Measurements from ENCODE around the gene MSL1.

Gene MSL1

GRCh38 chr17:40173778-40174135 lies 52.0 kb downstream of the MSL1 start:
- TF ChIP-seq EZH2phosphoT487 (IDR thresholded peaks at IDR 0.05; ENCODE audit: borderline replicate concordance, low read length): no peak
- no peak for TF ChIP-seq CTCF (IDR thresholded peaks at IDR 0.05; ENCODE audit: low read depth, low read length, poor library complexity, severe bottlenecking)
- Histone ChIP-seq H4K20me1 (ENCODE audit: control insufficient read depth, insufficient read depth, low read depth, low read length) (no peaks in the 10 kb centered on the region), H3K4me1 (ENCODE audit: control insufficient read depth, low read length) (peaks cover 14% of the 10 kb centered on the region), H3K4me2 (ENCODE audit: low read length) (no peak overlapping the region), H3K36me3 (ENCODE audit: control insufficient read depth, low read length) (peaks cover 50% of the 10 kb centered on the region), H3K27me3 (ENCODE audit: control insufficient read depth, low read length) (no peaks in the 10 kb centered on the region), H3K27ac (ENCODE audit: low read depth, low read length) (no peak overlapping the region), H3K4me3 (ENCODE audit: low read length) (no peak overlapping the region), H3K9me2 (replicated peaks; ENCODE audit: control insufficient read depth, low read length) (no peaks in the 10 kb centered on the region), H3F3A (ENCODE audit: control insufficient read depth, insufficient read depth) (peaks cover 9% of the 10 kb centered on the region), H3K9me3 (ENCODE audit: control insufficient read depth, insufficient read depth, low read length) (no peaks in the 10 kb centered on the region), H3K79me2 (ENCODE audit: control insufficient read depth, low read length) (no peaks in the 10 kb centered on the region)

- Histone ChIP-seq H3K79me2 (ENCODE audit: control insufficient read depth, low read length) (no peaks in the 10 kb centered on the region), H4K20me1 (ENCODE audit: control insufficient read depth, insufficient read depth, low read depth, low read length) (no peaks in the 10 kb centered on the region), H3K4me1 (ENCODE audit: control insufficient read depth, low read length) (peaks cover 14% of the 10 kb centered on the region), H3K9me2 (replicated peaks; ENCODE audit: control insufficient read depth, low read length) (no peaks in the 10 kb centered on the region), H3K27ac (ENCODE audit: low read depth, low read length) (no peak overlapping the region), H3K4me2 (ENCODE audit: low read length) (no peak overlapping the region), H3K4me3 (ENCODE audit: low read length) (no peak overlapping the region), H3K9me3 (ENCODE audit: control insufficient read depth, insufficient read depth, low read length) (no peaks in the 10 kb centered on the region), H3K27me3 (ENCODE audit: control insufficient read depth, low read length) (no peaks in the 10 kb centered on the region), H3F3A (ENCODE audit: control insufficient read depth, insufficient read depth) (peaks cover 9% of the 10 kb centered on the region), H3K36me3 (ENCODE audit: control insufficient read depth, low read length) (peaks cover 42% of the 10 kb centered on the region)
- TF ChIP-seq EZH2phosphoT487 (IDR thresholded peaks at IDR 0.05; ENCODE audit: borderline replicate concordance, low read length) (no peak), CTCF (IDR thresholded peaks at IDR 0.05; ENCODE audit: low read depth, low read length, poor library complexity, severe bottlenecking) (no peak)
Measured at GRCh38 chr17:40174514-40174913, 52.7 kb downstream of the MSL1 start.

GRCh38 chr17:40175928-40176753 lies 54.4 kb downstream of the MSL1 start:
- no peak for TF ChIP-seq EZH2phosphoT487 (IDR thresholded peaks at IDR 0.05; ENCODE audit: borderline replicate concordance, low read length)
- TF ChIP-seq CTCF (IDR thresholded peaks at IDR 0.05; ENCODE audit: low read depth, low read length, poor library complexity, severe bottlenecking): no peak
- Histone ChIP-seq H3K79me2 (ENCODE audit: control insufficient read depth, low read length) (no peaks in the 10 kb centered on the region), H4K20me1 (ENCODE audit: control insufficient read depth, insufficient read depth, low read depth, low read length) (no peaks in the 10 kb centered on the region), H3F3A (ENCODE audit: control insufficient read depth, insufficient read depth) (peaks cover 9% of the 10 kb centered on the region), H3K27me3 (ENCODE audit: control insufficient read depth, low read length) (no peaks in the 10 kb centered on the region), H3K4me1 (ENCODE audit: control insufficient read depth, low read length) (peaks cover 14% of the 10 kb centered on the region), H3K4me2 (ENCODE audit: low read length) (no peak overlapping the region), H3K27ac (ENCODE audit: low read depth, low read length) (no peak overlapping the region), H3K36me3 (ENCODE audit: control insufficient read depth, low read length) (peaks cover 26% of the 10 kb centered on the region), H3K9me2 (replicated peaks; ENCODE audit: control insufficient read depth, low read length) (no peaks in the 10 kb centered on the region), H3K4me3 (ENCODE audit: low read length) (no peak overlapping the region), H3K9me3 (ENCODE audit: control insufficient read depth, insufficient read depth, low read length) (no peaks in the 10 kb centered on the region)

Data from DOHH2 (cell line).